ENCODE data around the gene MZT2B. TPM values are rescaled to one million over a fixed set of nuclear protein-coding genes. Genes with fewer than 3 reads are reported as not detected.
"Not testable (repeated sequence)": the region's sequence is repeated elsewhere in the genome, so short reads cannot be mapped to it uniquely, and the experiment has no call there.

MZT2B gene
- total and polyA plus RNA-seq, 2 donors (not counting 1 experiment from before 2014, with no cell fraction given), result 119 to 152 TPM

- WGBS (ENCODE audit: insufficient coverage), result 100% methylated on average over 1 of the region's 8 CpGs
- DNase-seq, result no peak
These were observed 5.2 kb downstream of the MZT2B start for GRCh38 chr2:130187268-130187667.

GRCh38 chr2:130187859-130188792, 6.1 kb downstream of the MZT2B start:
- H3K4me2 ChIP-seq (replicated peaks; ENCODE audit: low read depth, low read length, poor library complexity, severe bottlenecking); CTCF ChIA-PET; H3K27me3 ChIP-seq (replicated peaks in 1 of 4; ENCODE audit: control extremely low read depth in 1 of 4, control insufficient read depth in 3 of 4, insufficient read depth in 4 of 4, low read length in 3 of 4); DNase-seq; H3K9me3 ChIP-seq (ENCODE audit: control extremely low read depth in 1 of 3, control insufficient read depth in 2 of 3, insufficient read depth in 1 of 3, low read length in 2 of 3); H3K4me3 Mint-ChIP-seq; H3K36me3 ChIP-seq (replicated peaks in 1 of 2; ENCODE audit: control extremely low read depth in 1 of 2, control insufficient read depth in 1 of 2, extremely low read depth in 1 of 2, insufficient read depth in 2 of 2, low read length in 1 of 2); H3K9me3 Mint-ChIP-seq (ENCODE audit: insufficient read depth); H2AFZ ChIP-seq (ENCODE audit: insufficient read depth, low read depth, low read length, poor library complexity, severe bottlenecking); H3K9ac ChIP-seq (ENCODE audit: low read length); H3K27me3 Mint-ChIP-seq; POLR2A ChIA-PET; H3K4me3 ChIP-seq (ENCODE audit: control extremely low read depth in 1 of 5, extremely low read depth in 1 of 5, insufficient read depth in 1 of 5, low read depth in 2 of 5, low read length in 4 of 5); H4K20me1 ChIP-seq (ENCODE audit: control insufficient read depth, insufficient read depth, low read length, poor library complexity, severe bottlenecking); H3K27ac ChIP-seq (ENCODE audit: low read length in 2 of 2); H3K4me1 Mint-ChIP-seq; H3K27ac Mint-ChIP-seq; H3K4me1 ChIP-seq (ENCODE audit: control insufficient read depth in 2 of 2, insufficient read depth in 2 of 2, low read length in 2 of 2); ATAC-seq (ENCODE audit: low read depth): not testable (repeated sequence)
- H3K79me2 ChIP-seq (ENCODE audit: control insufficient read depth, insufficient read depth, low read length), result peaks cover 13% of the 10 kb centered on the region
- intact Hi-C loops (cut with micrococcal nuclease), result loop anchor here (10.0 kb wide), 1 partner anchor 1873 kb away; the partner anchor contains the start of gene HS6ST1
- WGBS (ENCODE audit: insufficient coverage), result 97% methylated on average over 15 of the region's 17 CpGs

More at GRCh38 chr2:130187268-130187667, 5.2 kb downstream of the MZT2B start:
- Mint-ChIP-seq H3K9me3 (ENCODE audit: insufficient read depth) (no peaks in the 10 kb centered on the region), H3K27ac (no peak overlapping the region), H3K27me3 (no peaks in the 10 kb centered on the region), H3K4me3 (no peak overlapping the region), H3K4me1 (peaks cover 9% of the 10 kb centered on the region)
- Histone ChIP-seq H3K36me3 (replicated peaks in 1 of 2; ENCODE audit: control extremely low read depth in 1 of 2, control insufficient read depth in 1 of 2, extremely low read depth in 1 of 2, insufficient read depth in 2 of 2, low read length in 1 of 2) (no peaks in the 10 kb centered on the region), H3K27ac (ENCODE audit: low read length in 2 of 2) (no peak overlapping the region), H3K4me3 (ENCODE audit: control extremely low read depth in 1 of 5, extremely low read depth in 1 of 5, insufficient read depth in 1 of 5, low read depth in 2 of 5, low read length in 4 of 5) (no peak overlapping the region), H3K4me2 (replicated peaks; ENCODE audit: low read depth, low read length, poor library complexity, severe bottlenecking) (no peak overlapping the region), H4K20me1 (ENCODE audit: control insufficient read depth, insufficient read depth, low read length, poor library complexity, severe bottlenecking) (no peaks in the 10 kb centered on the region), H3K9me3 (ENCODE audit: control extremely low read depth in 1 of 3, control insufficient read depth in 2 of 3, insufficient read depth in 1 of 3, low read length in 2 of 3) (no peaks in the 10 kb centered on the region), H3K9ac (ENCODE audit: low read length) (no peak overlapping the region), H3K79me2 (ENCODE audit: control insufficient read depth, insufficient read depth, low read length) (peaks cover 19% of the 10 kb centered on the region), H2AFZ (ENCODE audit: insufficient read depth, low read depth, low read length, poor library complexity, severe bottlenecking) (no peak overlapping the region), H3K4me1 (ENCODE audit: control insufficient read depth in 2 of 2, insufficient read depth in 2 of 2, low read length in 2 of 2) (peaks cover 7 to 10% of the 10 kb centered on the region in 2 donors), H3K27me3 (replicated peaks in 1 of 4; ENCODE audit: control extremely low read depth in 1 of 4, control insufficient read depth in 3 of 4, insufficient read depth in 4 of 4, low read length in 3 of 4) (no peaks in the 10 kb centered on the region)
- intact Hi-C loops (cut with micrococcal nuclease), result loop anchor here (10.0 kb wide), 1 partner anchor 1872 kb away; the partner anchor contains the start of gene HS6ST1
- CTCF ChIA-PET, result interaction anchor here (0.7 kb wide), 1 partner anchor 147 kb away, joined by 3 read pairs; no protein-coding TSS in a partner anchor
- POLR2A ChIA-PET, result no interaction called here
- no peak for TF ChIP-seq CTCF (IDR thresholded peaks at IDR 0.05)
- ATAC-seq (ENCODE audit: low read depth), result no peak

- H3K27ac ChIP-seq (ENCODE audit: low read length in 2 of 2); H3K79me2 ChIP-seq (ENCODE audit: control insufficient read depth, insufficient read depth, low read length); H4K20me1 ChIP-seq (ENCODE audit: control insufficient read depth, insufficient read depth, low read length, poor library complexity, severe bottlenecking); H2AFZ ChIP-seq (ENCODE audit: insufficient read depth, low read depth, low read length, poor library complexity, severe bottlenecking); ATAC-seq (ENCODE audit: low read depth); H3K4me2 ChIP-seq (replicated peaks; ENCODE audit: low read depth, low read length, poor library complexity, severe bottlenecking); H3K4me1 Mint-ChIP-seq; H3K4me3 ChIP-seq (ENCODE audit: control extremely low read depth in 1 of 5, extremely low read depth in 1 of 5, insufficient read depth in 1 of 5, low read depth in 2 of 5, low read length in 4 of 5); POLR2A ChIA-PET; H3K9me3 Mint-ChIP-seq (ENCODE audit: insufficient read depth); H3K36me3 ChIP-seq (replicated peaks in 1 of 2; ENCODE audit: control extremely low read depth in 1 of 2, control insufficient read depth in 1 of 2, extremely low read depth in 1 of 2, insufficient read depth in 2 of 2, low read length in 1 of 2); H3K4me1 ChIP-seq (ENCODE audit: control insufficient read depth in 2 of 2, insufficient read depth in 2 of 2, low read length in 2 of 2); DNase-seq; H3K4me3 Mint-ChIP-seq; H3K27ac Mint-ChIP-seq; CTCF ChIA-PET; H3K27me3 ChIP-seq (replicated peaks in 1 of 4; ENCODE audit: control extremely low read depth in 1 of 4, control insufficient read depth in 3 of 4, insufficient read depth in 4 of 4, low read length in 3 of 4); H3K9me3 ChIP-seq (ENCODE audit: control extremely low read depth in 1 of 3, control insufficient read depth in 2 of 3, insufficient read depth in 1 of 3, low read length in 2 of 3); H3K9ac ChIP-seq (ENCODE audit: low read length); H3K27me3 Mint-ChIP-seq: not testable (repeated sequence)
- no CpG with 5 or more reads among the region's 4 CpGs for WGBS (ENCODE audit: insufficient coverage)
- intact Hi-C loops (cut with micrococcal nuclease), result loop anchor here (10.0 kb wide), 1 partner anchor 1874 kb away; the partner anchor contains the start of gene HS6ST1
These were observed 6.9 kb downstream of the MZT2B start for GRCh38 chr2:130188958-130189357.
